GM23248 (cell line): Measurements from ENCODE around the gene TPCN2. TPM values are rescaled to one million over a fixed set of nuclear protein-coding genes. Genes with fewer than 3 reads are reported as not detected.

Source experiments
- DNase-seq: peaks from one replicate; pipeline ENCODE4 v3.0.0-alpha.2; 2015
- H2AFZ ChIP-seq: fragments of 200-600 bp; sonication (generic); 2 replicates; pipeline ENCODE4 v1.6.1; 2016; ENCODE audit warnings: antibody characterized with exemption
- H3F3A ChIP-seq: fragments of 200-600 bp; sonication (generic); 2 replicates; pipeline ENCODE4 v1.6.1; 2016; ENCODE audit warnings: mild to moderate bottlenecking, antibody characterized with exemption, mixed run types; ENCODE audit not compliant: insufficient read depth
- H3K27ac ChIP-seq: fragments of 200-600 bp; sonication (generic); 2 replicates; pipeline ENCODE4 v1.5.1; 2016; ENCODE audit warnings: mild to moderate bottlenecking
- H3K27me3 ChIP-seq: fragments of 200-600 bp; sonication (generic); replicated peaks from 2 replicates; pipeline ENCODE4 v1.6.1; 2016; ENCODE audit warnings: mild to moderate bottlenecking; ENCODE audit not compliant: insufficient read depth
- H3K36me3 ChIP-seq: fragments of 200-600 bp; sonication (generic); 2 replicates; pipeline ENCODE4 v1.6.1; 2016; ENCODE audit warnings: low read depth, mild to moderate bottlenecking
- H3K4me1 ChIP-seq: fragments of 200-600 bp; sonication (generic); 2 replicates; pipeline ENCODE4 v1.6.1; 2016; ENCODE audit warnings: mild to moderate bottlenecking; ENCODE audit not compliant: insufficient read depth
- H3K4me2 ChIP-seq: fragments of 200-600 bp; sonication (generic); one replicate; pipeline ENCODE4 v1.6.1; 2016; ENCODE audit warnings: mild to moderate bottlenecking; ENCODE audit not compliant: unreplicated experiment
- H3K4me3 ChIP-seq: fragments of 200-600 bp; sonication (generic); 2 replicates; pipeline ENCODE4 v1.5.1; 2016; ENCODE audit warnings: mild to moderate bottlenecking
- H3K79me2 ChIP-seq: fragments of 200-600 bp; sonication (generic); 2 replicates; pipeline ENCODE4 v1.6.1; 2016; ENCODE audit warnings: mild to moderate bottlenecking; ENCODE audit not compliant: insufficient read depth
- H3K9ac ChIP-seq: fragments of 200-600 bp; sonication (generic); 2 replicates; pipeline ENCODE4 v1.6.1; 2016; ENCODE audit warnings: mild to moderate bottlenecking
- H3K9me2 ChIP-seq: fragments of 200-600 bp; sonication (generic); 2 replicates; pipeline ENCODE4 v1.6.1; 2016; ENCODE audit warnings: mixed run types, mild to moderate bottlenecking, moderate library complexity; ENCODE audit not compliant: insufficient read depth
- H3K9me3 ChIP-seq: fragments of 200-600 bp; sonication (generic); one replicate; pipeline ENCODE4 v1.6.1; 2017; ENCODE audit warnings: low read depth
- H4K20me1 ChIP-seq: fragments of 200-600 bp; sonication (generic); 2 replicates; pipeline ENCODE4 v1.6.0; 2016; ENCODE audit not compliant: insufficient read depth
- EZH2 ChIP-seq: fragments of 200-600 bp; sonication (generic); IDR thresholded peaks from 2 replicates; pipeline ENCODE4 v1.6.1; 2018; ENCODE audit warnings: antibody characterized with exemption, mild to moderate bottlenecking; ENCODE audit not compliant: insufficient read depth, poor library complexity, severe bottlenecking
- EZH2phosphoT487 ChIP-seq: fragments of 200-600 bp; sonication (generic); IDR thresholded peaks from 2 replicates; pipeline ENCODE4 v1.6.1; 2018; ENCODE audit warnings: antibody characterized with exemption, moderate library complexity, mild to moderate bottlenecking, low read depth; ENCODE audit not compliant: insufficient read depth
- WGBS, 2 experiments: methylation state at CpG; one replicate each; pipeline ENCODE4 v1.1.6; 2015 to 2017; ENCODE audit warnings: low lambda C conversion rate in 2 of 2, low coverage in 1 of 2; ENCODE audit errors: missing lambda C conversion rate in 2 of 2; 5-methylcytosine and 5-hydroxymethylcytosine counted together
- in situ Hi-C: fragments of 300-500 bp; cut with MboI; formaldehyde crosslinking; loops from 2 replicates; pipeline ENCODE4 v1.15.0; 2020
- polyA plus RNA-seq: library from polyadenylated mRNA; unstranded; fragments of >200 nt; fragmentation: Nextera tagmentation; extraction: Ambion mirVana; gene quantifications from 2 replicates; pipeline ENCODE4 v1.2.1, GENCODE V29; 2016
- total RNA-seq: library from RNA; depleted of rRNA; stranded (reverse); fragments of >200 nt; shearing (Covaris generic); gene quantifications from 2 replicates; pipeline ENCODE4 v1.2.3, GENCODE V29; 2014

Gene TPCN2
- total and polyA plus RNA-seq, 2 experiments from 2014 or later: 7.1 to 8.5 TPM

DNA sequence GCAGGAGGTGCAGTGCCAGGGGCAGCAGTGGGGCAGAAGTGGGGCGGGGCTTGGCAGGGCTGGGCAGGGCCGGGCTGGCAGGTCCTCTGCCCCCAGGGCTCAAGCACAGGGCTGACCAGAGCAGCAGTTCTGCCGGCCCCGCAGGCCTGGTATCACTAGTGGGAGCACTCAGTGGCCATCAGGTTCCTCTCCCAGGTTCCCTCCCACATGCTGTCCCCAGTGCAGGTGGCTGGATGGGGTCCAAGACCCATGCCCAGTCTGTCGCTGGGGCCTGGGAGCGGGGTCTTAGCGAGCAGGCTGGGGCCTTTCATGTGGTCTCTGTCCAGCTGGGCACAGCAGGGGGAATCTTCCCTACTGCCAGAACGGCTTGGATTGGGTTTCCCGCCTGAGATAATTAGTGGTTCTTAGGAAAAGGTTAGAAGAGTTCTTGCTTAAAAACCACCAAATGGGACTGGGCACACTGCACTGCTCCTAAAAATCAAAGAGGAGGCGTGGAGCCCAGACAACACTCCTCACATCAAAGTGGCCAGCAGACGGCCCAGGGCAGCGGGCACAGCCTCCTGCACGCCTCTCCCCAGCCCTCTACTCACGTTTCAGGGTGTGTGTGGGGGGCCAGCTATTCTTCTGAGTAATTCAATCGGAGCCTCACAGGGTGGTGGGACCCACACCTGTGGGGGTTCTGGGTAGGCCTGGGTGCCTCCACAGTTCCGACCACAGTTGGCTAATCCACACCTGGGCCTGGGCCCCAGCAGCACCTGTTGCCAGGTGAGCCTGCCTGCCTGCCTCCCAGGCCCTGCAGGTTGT, 45.6 kb downstream of the TPCN2 start:
- H3K4me1 ChIP-seq: 0 out of 2 replicates have a peak, but pooled peaks cover 3% of the 10 kb centered on the region
- 26 to 44% methylated on average over 13 to 15 of the region's 16 CpGs for WGBS, 2 experiments

DNA sequence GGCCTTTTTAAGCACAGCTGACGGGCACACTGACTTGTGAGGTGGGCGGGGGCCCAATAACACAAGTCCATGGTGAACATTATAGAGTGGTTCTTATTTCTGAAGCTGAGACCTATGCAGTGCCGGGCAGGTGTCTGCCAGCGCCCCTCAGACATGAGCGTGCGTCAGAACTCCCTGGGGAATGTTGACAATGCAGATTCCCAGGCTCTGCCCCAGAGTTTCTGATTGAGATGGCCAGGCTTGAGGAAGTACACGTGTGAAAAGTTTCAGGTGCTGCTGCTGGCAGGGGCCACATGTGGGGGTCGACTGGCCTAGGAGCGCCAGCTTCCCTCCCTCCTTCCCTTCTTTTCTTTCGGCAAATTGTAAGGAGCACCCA, 46.2 kb downstream of the TPCN2 start:
- no peaks in the 10 kb centered on the region for H3K4me1 ChIP-seq
- in situ Hi-C loops: no loop called here
- H3K9me3 ChIP-seq: no peaks in the 10 kb centered on the region
- H2AFZ ChIP-seq: no peak overlapping the region
- no peak for DNase-seq
- no peak overlapping the region for H3K4me2 ChIP-seq
- H3K27me3 ChIP-seq: 0 out of 2 replicates have a peak, but pooled peaks cover 5% of the 10 kb centered on the region
- no peaks in the 10 kb centered on the region for H3K79me2 ChIP-seq
- no peak overlapping the region for H3K4me3 ChIP-seq
- 0 out of 2 replicates have a peak, but pooled peaks cover 8% of the 10 kb centered on the region for H3K36me3 ChIP-seq
- H3F3A ChIP-seq: peaks cover under 1% of the 10 kb centered on the region; the same call in 1 of the 2 replicates
- H4K20me1 ChIP-seq: no peaks in the 10 kb centered on the region
- no peak overlapping the region for H3K9ac ChIP-seq
- WGBS, 2 experiments: 42 to 57% methylated on average over 8 to 10 of the region's 10 CpGs
- no peak for TF ChIP-seq EZH2
- TF ChIP-seq EZH2phosphoT487: no peak
- no peak overlapping the region for H3K27ac ChIP-seq
- no peaks in the 10 kb centered on the region for H3K9me2 ChIP-seq

More for the DNA sequence above, 45.6 kb downstream of the TPCN2 start:
- Histone ChIP-seq H4K20me1 (no peaks in the 10 kb centered on the region), H3K4me2 (no peak overlapping the region), H3K9me2 (no peaks in the 10 kb centered on the region), H3K9ac (no peak overlapping the region), H2AFZ (no peak overlapping the region), H3K27ac (no peak overlapping the region), H3K27me3 (no peaks in the 10 kb centered on the region), H3K4me3 (no peak overlapping the region), H3K36me3 (0 out of 2 replicates have a peak, but pooled peaks cover 8% of the 10 kb centered on the region), H3K9me3 (no peaks in the 10 kb centered on the region), H3F3A (peaks cover 5% of the 10 kb centered on the region; the same call in 1 of the 2 replicates), H3K79me2 (no peaks in the 10 kb centered on the region)
- no peak for TF ChIP-seq EZH2
- in situ Hi-C loops: no loop called here
- DNase-seq: no peak

DNA sequence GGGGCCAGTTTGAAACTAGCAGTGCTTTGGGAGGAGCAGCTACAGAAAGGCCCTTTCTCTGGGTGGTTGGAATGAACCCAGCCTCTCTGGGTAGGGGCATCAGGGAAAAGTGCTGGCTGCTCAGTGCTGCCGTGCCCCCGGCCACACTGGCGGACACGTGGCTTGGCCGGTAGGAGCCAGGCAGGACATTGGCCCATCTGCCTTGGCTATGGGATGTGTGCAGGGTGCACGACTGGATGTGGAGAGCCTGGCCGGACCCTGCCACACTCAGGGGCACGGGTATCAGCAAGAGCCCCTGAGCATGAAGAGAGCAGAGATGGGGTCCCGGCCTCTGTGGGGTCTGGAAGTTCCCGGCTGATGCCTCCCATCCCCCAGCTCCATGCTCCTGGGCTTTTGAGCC, 46.6 kb downstream of the TPCN2 start:
- Histone ChIP-seq H3K9ac (no peak overlapping the region), H3K36me3 (0 out of 2 replicates have a peak, but pooled peaks cover 8% of the 10 kb centered on the region), H3K27ac (no peak overlapping the region), H3F3A (no peaks in the 10 kb centered on the region), H4K20me1 (no peaks in the 10 kb centered on the region), H3K4me3 (no peak overlapping the region), H3K4me1 (no peaks in the 10 kb centered on the region), H2AFZ (no peak overlapping the region), H3K9me3 (no peaks in the 10 kb centered on the region), H3K9me2 (no peaks in the 10 kb centered on the region), H3K27me3 (0 out of 2 replicates have a peak, but pooled peaks cover 7% of the 10 kb centered on the region), H3K4me2 (no peak overlapping the region), H3K79me2 (no peaks in the 10 kb centered on the region)
- in situ Hi-C loops: no loop called here
- WGBS, 2 experiments: 52 to 53% methylated on average over 8 to 10 of the region's 10 CpGs
- DNase-seq: no peak
- no peak for TF ChIP-seq EZH2
- TF ChIP-seq EZH2phosphoT487: no peak

DNA sequence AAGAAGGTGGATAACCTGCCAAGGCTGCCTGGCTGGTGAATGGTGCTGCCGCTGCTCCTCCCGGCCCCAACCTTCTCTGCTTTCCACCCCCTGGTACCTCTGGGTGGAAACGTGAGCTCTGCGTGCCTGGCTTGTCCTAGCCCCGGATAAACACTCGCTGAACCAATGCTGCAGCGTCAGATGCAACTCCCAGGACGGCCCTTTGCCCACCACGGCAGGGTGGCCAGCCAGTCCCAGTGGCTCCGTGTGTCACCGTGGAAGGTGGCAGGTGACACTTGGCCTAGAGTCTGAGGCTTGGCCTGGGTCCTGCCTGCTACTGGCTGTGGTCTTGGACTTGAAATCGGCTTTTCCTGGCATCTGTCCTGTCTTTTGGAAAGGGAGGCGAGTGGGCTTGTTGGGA, 47.7 kb downstream of the TPCN2 start:
- no peak overlapping the region for H3K9ac ChIP-seq
- TF ChIP-seq EZH2phosphoT487: no peak
- 0 out of 2 replicates have a peak, but pooled peaks cover 7% of the 10 kb centered on the region for H3K27me3 ChIP-seq
- no peaks in the 10 kb centered on the region for H3F3A ChIP-seq
- no peaks in the 10 kb centered on the region for H4K20me1 ChIP-seq
- no peaks in the 10 kb centered on the region for H3K9me2 ChIP-seq
- H3K79me2 ChIP-seq: no peaks in the 10 kb centered on the region
- H3K4me3 ChIP-seq: no peak overlapping the region
- in situ Hi-C loops: no loop called here
- H3K36me3 ChIP-seq: 0 out of 2 replicates have a peak, but pooled peaks cover 5% of the 10 kb centered on the region
- no peak overlapping the region for H3K4me2 ChIP-seq
- no peak for DNase-seq
- H3K27ac ChIP-seq: no peak overlapping the region
- no peaks in the 10 kb centered on the region for H3K4me1 ChIP-seq
- H2AFZ ChIP-seq: no peak overlapping the region
- no peaks in the 10 kb centered on the region for H3K9me3 ChIP-seq
- 76 to 77% methylated on average over 13 of the region's 13 CpGs for WGBS, 2 experiments
